HG03097 (cell line): ENCODE measurements around the gene ZNF506.
A peak's percentile ranks its signal among the peaks of the same experiment; 100 is the strongest.
"Not testable (repeated sequence)": the region's sequence is repeated elsewhere in the genome, so short reads cannot be mapped to it uniquely, and the experiment has no call there.

Experiments used
- ATAC-seq: cut with Tn5 transposase; IDR thresholded peaks from one replicate; pipeline ENCODE4 v1.9.1; 2021; ENCODE audit not compliant: unreplicated experiment, low FRiP score

Gene ZNF506

GRCh38 chr19:19821366-19821951 lies at the start of gene ZNF506:
ZNF506 (minus strand) TSS chr19:19821750; CDS start chr19:19821603, 147 bp downstream.
- peak; percentile 85 for ATAC-seq

DNA sequence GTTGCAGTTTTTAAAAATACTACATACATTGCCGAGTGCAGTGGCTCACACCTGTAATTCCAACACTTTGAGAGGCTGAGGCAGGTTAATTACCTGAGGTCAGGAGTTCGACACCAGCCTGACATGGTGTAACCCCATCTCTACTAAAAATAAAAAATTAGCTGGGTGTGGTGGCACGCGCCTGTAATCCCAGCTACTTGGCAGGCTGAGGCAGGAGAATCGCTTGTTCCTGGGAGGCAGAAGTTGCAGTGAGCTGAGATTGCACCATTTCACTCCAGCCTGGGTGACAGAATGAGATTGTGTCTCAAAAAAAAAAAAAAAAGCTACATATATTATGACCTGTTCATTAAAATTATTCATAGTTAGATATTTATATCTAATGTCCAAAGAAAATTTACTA lies 48.5 kb upstream of the ZNF506 start:
- ATAC-seq, result not testable (repeated sequence)

- no peak for ATAC-seq
Observed at GRCh38 chr19:19866611-19867248, 45.2 kb upstream of the ZNF506 start.

DNA sequence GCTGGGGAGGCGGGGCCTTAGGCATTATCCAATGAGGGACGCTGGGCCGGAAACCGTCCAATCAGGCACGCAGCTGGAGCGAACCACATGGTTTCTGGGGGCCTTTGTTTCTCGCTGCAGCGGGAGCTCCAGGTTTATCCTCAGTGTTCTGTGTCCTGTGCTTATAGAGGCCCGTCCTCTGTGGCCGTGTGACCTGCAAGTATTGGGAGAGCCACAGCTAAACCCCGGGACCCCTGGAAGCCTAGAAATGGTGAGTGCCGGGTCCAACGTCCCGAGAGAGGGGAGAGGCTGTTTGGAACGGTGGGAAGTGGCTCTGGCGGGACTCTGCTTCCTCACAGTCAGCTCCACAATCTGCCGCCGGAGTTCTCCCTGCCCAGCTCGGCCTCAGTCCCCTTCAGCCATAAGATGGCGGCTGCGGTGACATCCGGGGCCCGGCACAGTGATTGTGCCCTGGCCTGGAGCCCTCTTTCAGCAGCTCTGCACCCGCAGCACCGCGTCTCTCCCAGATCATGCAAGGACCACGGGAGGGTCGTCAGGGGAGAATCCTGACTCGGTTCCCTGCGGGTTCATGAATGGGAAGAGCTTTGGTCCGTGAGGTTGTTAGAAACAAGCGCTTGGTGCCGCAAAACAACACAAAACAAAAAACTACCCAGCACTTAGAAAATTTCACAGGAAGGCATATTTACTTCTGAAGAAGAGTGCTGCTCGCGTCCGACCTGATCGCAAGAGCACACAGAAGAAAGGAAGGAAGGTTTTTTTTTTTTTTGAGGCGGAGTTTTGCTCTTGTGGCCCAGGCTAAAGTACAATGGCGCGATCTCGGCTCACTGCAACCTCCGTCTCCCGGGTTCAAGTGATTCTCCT lies 44.4 kb upstream of the ZNF506 start, which contains the start of gene ZNF253:
Gene ZNF253 (plus strand): TSS at position 133 of the 861 bp plus-strand sequence. CDS start 115 bp downstream, at position 248.
- ATAC-seq, result peak; percentile 95

GRCh38 chr19:19860756-19861390 lies 39.3 kb upstream of the ZNF506 start:
- ATAC-seq, result no peak

GRCh38 chr19:19858751-19859150 lies 37.2 kb upstream of the ZNF506 start:
- ATAC-seq, result no peak

GRCh38 chr19:19851740-19852139 lies 30.2 kb upstream of the ZNF506 start:
- ATAC-seq, result not testable (repeated sequence)

GRCh38 chr19:19849056-19849455 lies 27.5 kb upstream of the ZNF506 start:
- ATAC-seq, result no peak

DNA sequence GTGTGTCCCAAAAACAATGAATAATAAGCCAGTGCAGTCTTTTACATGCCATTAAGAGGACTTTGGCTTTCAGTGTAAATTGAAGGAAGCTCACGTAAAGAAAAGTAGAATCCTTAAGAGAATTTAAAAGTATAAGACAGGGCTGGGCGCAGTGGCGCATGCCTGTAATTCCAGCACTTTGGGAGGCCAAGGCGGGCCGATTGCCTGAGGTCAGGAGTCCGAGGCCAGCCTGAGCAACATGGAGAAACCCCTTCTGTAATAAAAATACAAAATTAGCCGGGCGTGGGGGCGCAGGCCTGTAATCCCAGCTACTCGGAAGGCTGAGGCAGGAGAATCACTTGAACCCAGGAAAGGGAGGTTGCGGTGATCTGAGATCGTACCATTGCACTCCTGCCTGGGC lies 26.2 kb upstream of the ZNF506 start:
- no peak for ATAC-seq

DNA sequence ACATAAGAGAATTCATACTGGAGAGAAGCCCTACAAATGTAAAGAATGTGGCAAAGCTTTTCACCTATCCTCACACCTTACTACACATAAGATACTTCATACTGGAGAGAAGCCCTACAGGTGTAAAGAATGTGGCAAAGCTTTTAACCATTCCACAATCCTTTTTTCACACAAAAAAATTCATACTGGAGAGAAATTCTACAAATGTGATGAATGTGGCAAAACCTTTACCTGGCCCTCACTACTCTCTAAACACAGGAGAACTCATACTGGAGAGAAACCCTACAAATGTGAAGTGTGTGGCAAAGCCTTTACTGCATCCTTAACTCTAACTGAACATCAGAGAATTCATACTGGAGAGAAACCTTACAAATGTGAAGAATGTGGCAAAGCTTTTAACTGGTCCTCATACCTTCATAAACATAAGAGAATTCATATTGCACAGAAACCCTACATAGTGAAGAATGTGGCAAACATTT lies 14.0 kb upstream of the ZNF506 start:
- ATAC-seq, result no peak

DNA sequence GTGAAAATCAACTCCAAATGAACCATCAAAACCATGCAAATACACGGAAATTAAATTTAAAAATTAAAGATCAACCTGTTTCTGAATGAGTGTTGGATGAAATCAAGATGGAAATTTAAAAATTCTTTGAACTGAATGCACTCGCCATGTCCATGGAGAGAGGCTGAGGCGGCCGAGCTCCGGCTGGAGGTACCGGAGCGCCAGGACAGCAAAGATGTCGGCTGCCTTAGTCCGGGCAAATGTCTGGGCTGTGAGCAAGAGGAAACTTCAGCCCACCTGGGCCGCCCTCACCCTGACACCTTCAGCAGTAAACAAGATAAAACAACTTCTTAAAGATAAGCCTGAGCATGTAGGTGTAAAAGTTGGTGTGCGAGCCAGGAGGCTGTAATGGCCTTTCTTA lies 5.3 kb upstream of the ZNF506 start:
- ATAC-seq, result no peak

GRCh38 chr19:19823916-19824315 lies 2.4 kb upstream of the ZNF506 start:
- no peak for ATAC-seq

GRCh38 chr19:19821976-19822375 lies 426 bp upstream of the ZNF506 start:
- ATAC-seq, result not testable (repeated sequence)

DNA sequence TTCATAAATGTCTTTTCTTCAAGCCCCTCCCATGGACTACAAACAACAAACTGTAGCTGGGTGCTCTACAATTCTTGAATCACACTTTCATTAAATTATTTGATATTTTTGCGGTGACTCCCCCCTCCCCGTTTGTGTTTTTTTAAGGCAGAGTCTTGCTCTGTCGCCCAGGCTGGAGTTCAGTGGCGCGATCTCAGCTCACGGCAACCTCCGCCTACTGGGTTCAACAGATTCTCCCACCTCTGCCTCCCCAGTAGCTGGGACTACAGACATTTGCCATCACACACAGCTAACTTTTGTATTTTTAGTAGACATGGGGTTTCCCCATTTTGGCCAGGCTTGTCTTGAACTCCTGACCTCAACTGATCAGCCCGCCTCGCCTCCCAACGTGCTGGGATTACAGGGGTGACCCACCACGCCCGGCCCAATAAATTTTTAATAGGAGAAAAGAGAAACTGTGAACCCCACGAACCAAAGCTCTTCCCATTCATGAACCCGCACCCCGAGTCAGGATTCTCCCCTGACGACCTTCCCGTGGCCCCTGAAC lies 703 bp downstream of the ZNF506 start:
- ATAC-seq, result no peak

DNA sequence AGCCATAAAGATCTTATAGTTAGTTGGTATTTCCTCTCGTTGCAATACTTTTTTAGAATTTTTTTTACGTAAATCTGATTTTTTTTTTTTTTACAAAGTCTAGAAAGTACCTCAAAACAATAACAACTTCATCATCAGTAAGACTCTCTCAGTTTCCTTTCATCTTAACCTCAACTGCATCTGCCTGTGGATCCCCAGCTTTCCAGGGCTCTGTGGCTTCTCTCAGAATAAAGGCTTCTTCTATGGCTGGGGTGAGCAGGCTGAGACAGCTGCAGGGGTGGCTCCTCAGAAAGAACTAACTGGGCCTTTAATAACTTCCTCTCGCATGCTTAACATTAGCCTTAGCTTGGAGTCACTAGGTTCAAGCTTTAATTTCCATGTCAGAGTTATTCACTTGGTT lies 4.2 kb downstream of the ZNF506 start:
- no peak for ATAC-seq

- ATAC-seq, result no peak
Observed at GRCh38 chr19:19816679-19817078, 4.9 kb downstream of the ZNF506 start.

GRCh38 chr19:19811999-19812398 lies 9.6 kb downstream of the ZNF506 start:
- ATAC-seq, result not testable (repeated sequence)

DNA sequence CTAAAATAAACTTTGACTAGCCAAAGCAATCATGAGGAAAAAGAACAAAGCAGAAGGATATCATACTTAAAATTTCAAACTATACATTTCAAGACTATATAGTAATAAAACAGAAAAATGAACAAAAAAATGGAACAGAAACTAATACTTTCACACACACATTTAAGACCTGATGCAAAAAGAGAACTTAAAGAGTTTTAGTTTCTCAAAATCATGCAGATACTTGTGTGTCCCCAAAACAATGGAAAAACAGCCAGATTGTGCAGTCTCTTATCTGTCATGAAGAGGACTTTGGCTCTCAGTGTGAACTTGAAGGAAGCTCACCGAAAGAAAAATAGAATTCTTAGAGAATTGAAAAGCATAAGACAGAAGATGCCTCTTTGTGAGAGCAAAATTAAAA lies 16.1 kb downstream of the ZNF506 start:
- no peak for ATAC-seq

DNA sequence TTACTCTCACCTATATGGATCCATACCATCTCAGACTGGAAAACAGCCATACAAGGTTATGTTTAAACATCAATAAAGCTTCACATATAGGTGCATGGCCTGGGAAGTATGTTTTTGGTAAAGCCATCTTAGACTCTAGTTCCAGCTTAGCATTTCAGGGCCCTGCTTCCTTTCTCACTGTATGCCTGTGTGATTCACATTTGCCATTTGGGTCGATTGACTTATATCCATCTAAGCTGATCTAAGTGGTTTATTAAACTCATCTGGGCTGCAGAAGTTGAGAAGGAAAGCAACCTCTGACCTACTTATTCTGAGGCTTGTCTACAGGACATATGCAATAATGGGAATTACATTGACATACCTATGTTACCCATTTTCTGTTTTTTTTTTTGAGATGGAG lies 33.5 kb downstream of the ZNF506 start:
- no peak for ATAC-seq

- ATAC-seq, result not testable (repeated sequence)
Observed at GRCh38 chr19:19785476-19785875, 36.1 kb downstream of the ZNF506 start.

- no peak for ATAC-seq
Observed at GRCh38 chr19:19782783-19783182, 38.8 kb downstream of the ZNF506 start.
